HepG2 (cell line): ENCODE measurements around the gene FER1L5. TPM values are rescaled to one million over a fixed set of nuclear protein-coding genes. Genes with fewer than 3 reads are reported as not detected.

ENCODE experiments used
- ARNT2 ChIP-seq: sonication (generic); formaldehyde crosslinking; IDR thresholded peaks from 2 replicates; pipeline ENCODE4 v1.8.0; 2022; ENCODE audit warnings: mild to moderate bottlenecking, low read depth, missing genetic modification reagents, moderate library complexity
- BATF2 ChIP-seq: sonication (generic); formaldehyde crosslinking; IDR thresholded peaks from 2 replicates; pipeline ENCODE4 v1.8.0; 2022; ENCODE audit warnings: mild to moderate bottlenecking, missing genetic modification reagents, moderate library complexity
- CSRNP1 ChIP-seq: sonication (generic); formaldehyde crosslinking; IDR thresholded peaks from 2 replicates; pipeline ENCODE4 v1.8.1; 2023; ENCODE audit warnings: mild to moderate bottlenecking, missing genetic modification reagents
- MEIS2 ChIP-seq: sonication (generic); formaldehyde crosslinking; IDR thresholded peaks from 2 replicates; pipeline ENCODE4 v1.9.0; 2021; ENCODE audit warnings: mild to moderate bottlenecking, missing genetic modification reagents
- SMC3 ChIP-seq: IDR thresholded peaks from 2 replicates; pipeline ENCODE4 v1.6.1; 2011; ENCODE audit warnings: low read length, improper control_type of control experiment
- UBTF ChIP-seq: sonication (generic); formaldehyde crosslinking; IDR thresholded peaks from 2 replicates; pipeline ENCODE4 v1.4.0; 2020; ENCODE audit warnings: mild to moderate bottlenecking, missing genetic modification reagents
- ZKSCAN5 ChIP-seq: sonication (generic); formaldehyde crosslinking; IDR thresholded peaks from 2 replicates; pipeline ENCODE4 v1.5.1; 2020; ENCODE audit warnings: mild to moderate bottlenecking, missing genetic modification reagents
- ZNF101 ChIP-seq: sonication (generic); formaldehyde crosslinking; IDR thresholded peaks from 2 replicates; pipeline ENCODE4 v1.4.0; 2020; ENCODE audit warnings: mild to moderate bottlenecking, low read depth, missing genetic modification reagents, borderline replicate concordance
- ZNF326 ChIP-seq: sonication (generic); formaldehyde crosslinking; IDR thresholded peaks from 2 replicates; pipeline ENCODE4 v1.4.0; 2020; ENCODE audit warnings: missing genetic modification reagents, borderline replicate concordance
- ZNF850 ChIP-seq: sonication (generic); formaldehyde crosslinking; conservative IDR thresholded peaks from 2 replicates; pipeline ENCODE4 v1.9.0; 2021; ENCODE audit warnings: mild to moderate bottlenecking, missing genetic modification reagents
- polyA plus RNA-seq, 8 experiments: library from polyadenylated mRNA; depleted of rRNA in 3 of 8; stranded (reverse) in 7 of 8; unstranded in 1 of 8; fragments of >200 nt; fragmentation: Illumina TruSeq in 4 of 8; extraction: Trizol in 4 of 8; gene quantifications; 2 replicates each; pipeline versions ENCODE4 v1.2.1 to v1.2.3, GENCODE V29; 2011 to 2016; ENCODE audit warnings: low read depth in 4 of 8, missing spikeins in 1 of 8, mixed read lengths in 1 of 8; ENCODE audit not compliant: insufficient read depth in 1 of 8
- total RNA-seq, 5 experiments: library from RNA; depleted of rRNA; stranded (reverse); fragments of >200 nt; fragmentation: Illumina TruSeq; extraction: Trizol; gene quantifications; 2 replicates each; pipeline ENCODE4 v1.2.3, GENCODE V29; 2016; ENCODE audit warnings: low read depth in 1 of 5
- TF ChIP-seq, protein P1 (sequence below): sonication (generic); formaldehyde crosslinking; IDR thresholded peaks from 2 replicates; pipeline ENCODE4 v1.5.0; 2020; ENCODE audit warnings: mild to moderate bottlenecking, missing genetic modification reagents, borderline replicate concordance
- TF ChIP-seq, protein P2 (sequence below): IDR thresholded peaks from 2 replicates; pipeline ENCODE4 v1.6.1; 2016; ENCODE audit warnings: missing compliant biosample characterization, missing genetic modification reagents, borderline replicate concordance

Gene FER1L5
- total and polyA plus RNA-seq, 2 of the 13 experiments (the other 11 are each of a cell fraction or from before 2014, with no cell fraction given), result 0.02 to 0.08 TPM

- TF ChIP-seq, protein P1, sequence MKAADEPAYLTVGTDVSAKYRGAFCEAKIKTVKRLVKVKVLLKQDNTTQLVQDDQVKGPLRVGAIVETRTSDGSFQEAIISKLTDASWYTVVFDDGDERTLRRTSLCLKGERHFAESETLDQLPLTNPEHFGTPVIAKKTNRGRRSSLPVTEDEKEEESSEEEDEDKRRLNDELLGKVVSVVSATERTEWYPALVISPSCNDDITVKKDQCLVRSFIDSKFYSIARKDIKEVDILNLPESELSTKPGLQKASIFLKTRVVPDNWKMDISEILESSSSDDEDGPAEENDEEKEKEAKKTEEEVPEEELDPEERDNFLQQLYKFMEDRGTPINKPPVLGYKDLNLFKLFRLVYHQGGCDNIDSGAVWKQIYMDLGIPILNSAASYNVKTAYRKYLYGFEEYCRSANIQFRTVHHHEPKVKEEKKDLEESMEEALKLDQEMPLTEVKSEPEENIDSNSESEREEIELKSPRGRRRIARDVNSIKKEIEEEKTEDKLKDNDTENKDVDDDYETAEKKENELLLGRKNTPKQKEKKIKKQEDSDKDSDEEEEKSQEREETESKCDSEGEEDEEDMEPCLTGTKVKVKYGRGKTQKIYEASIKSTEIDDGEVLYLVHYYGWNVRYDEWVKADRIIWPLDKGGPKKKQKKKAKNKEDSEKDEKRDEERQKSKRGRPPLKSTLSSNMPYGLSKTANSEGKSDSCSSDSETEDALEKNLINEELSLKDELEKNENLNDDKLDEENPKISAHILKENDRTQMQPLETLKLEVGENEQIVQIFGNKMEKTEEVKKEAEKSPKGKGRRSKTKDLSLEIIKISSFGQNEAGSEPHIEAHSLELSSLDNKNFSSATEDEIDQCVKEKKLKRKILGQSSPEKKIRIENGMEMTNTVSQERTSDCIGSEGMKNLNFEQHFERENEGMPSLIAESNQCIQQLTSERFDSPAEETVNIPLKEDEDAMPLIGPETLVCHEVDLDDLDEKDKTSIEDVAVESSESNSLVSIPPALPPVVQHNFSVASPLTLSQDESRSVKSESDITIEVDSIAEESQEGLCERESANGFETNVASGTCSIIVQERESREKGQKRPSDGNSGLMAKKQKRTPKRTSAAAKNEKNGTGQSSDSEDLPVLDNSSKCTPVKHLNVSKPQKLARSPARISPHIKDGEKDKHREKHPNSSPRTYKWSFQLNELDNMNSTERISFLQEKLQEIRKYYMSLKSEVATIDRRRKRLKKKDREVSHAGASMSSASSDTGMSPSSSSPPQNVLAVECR (CRISPR knock-in tag), result peak; percentile 88; the same call in 1 of the 2 replicates
- TF ChIP-seq ZNF326 (CRISPR knock-in tag), result 0 out of 2 replicates have a peak, but pooled peaks have one; percentile 60
- peak; percentile 92 for TF ChIP-seq MEIS2 (CRISPR knock-in tag)
- TF ChIP-seq, protein P2, sequence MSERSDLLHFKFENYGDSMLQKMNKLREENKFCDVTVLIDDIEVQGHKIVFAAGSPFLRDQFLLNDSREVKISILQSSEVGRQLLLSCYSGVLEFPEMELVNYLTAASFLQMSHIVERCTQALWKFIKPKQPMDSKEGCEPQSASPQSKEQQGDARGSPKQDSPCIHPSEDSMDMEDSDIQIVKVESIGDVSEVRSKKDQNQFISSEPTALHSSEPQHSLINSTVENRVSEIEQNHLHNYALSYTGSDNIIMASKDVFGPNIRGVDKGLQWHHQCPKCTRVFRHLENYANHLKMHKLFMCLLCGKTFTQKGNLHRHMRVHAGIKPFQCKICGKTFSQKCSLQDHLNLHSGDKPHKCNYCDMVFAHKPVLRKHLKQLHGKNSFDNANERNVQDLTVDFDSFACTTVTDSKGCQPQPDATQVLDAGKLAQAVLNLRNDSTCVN (CRISPR knock-in tag), result peak; percentile 94
- peak; percentile 21; the same call in 1 of the 2 replicates for TF ChIP-seq SMC3
- peak; percentile 95 for TF ChIP-seq BATF2
- TF ChIP-seq UBTF (CRISPR knock-in tag), result peak; percentile 88
- TF ChIP-seq ZNF101 (CRISPR knock-in tag), result peak; percentile 87; the same call in 1 of the 2 replicates
- no peak; the same call in 1 of the 2 replicates for TF ChIP-seq ZKSCAN5
- peak; percentile 99 for TF ChIP-seq CSRNP1 (CRISPR knock-in tag)
- peak; percentile 96 for TF ChIP-seq ARNT2 (CRISPR knock-in tag)
- TF ChIP-seq ZNF850, result peak; percentile 94
Measured at GRCh38 chr2:96638144-96639121, 4.1 kb upstream of the FER1L5 start, which contains the start of gene KANSL3 (continued).
